HG03135 (cell line): ENCODE measurements around the gene STIL.
"Not testable (repeated sequence)": the region's sequence is repeated elsewhere in the genome, so short reads cannot be mapped to it uniquely, and the experiment has no call there.

ENCODE experiments used
- ATAC-seq: cut with Tn5 transposase; IDR thresholded peaks from one replicate; pipeline ENCODE4 v1.9.1; 2021; ENCODE audit warnings: mild to moderate bottlenecking, moderate library complexity; ENCODE audit not compliant: unreplicated experiment

Gene STIL

GRCh38 chr1:47323599-47324031 lies 9.7 kb upstream of the STIL start:
- ATAC-seq, result no peak

DNA sequence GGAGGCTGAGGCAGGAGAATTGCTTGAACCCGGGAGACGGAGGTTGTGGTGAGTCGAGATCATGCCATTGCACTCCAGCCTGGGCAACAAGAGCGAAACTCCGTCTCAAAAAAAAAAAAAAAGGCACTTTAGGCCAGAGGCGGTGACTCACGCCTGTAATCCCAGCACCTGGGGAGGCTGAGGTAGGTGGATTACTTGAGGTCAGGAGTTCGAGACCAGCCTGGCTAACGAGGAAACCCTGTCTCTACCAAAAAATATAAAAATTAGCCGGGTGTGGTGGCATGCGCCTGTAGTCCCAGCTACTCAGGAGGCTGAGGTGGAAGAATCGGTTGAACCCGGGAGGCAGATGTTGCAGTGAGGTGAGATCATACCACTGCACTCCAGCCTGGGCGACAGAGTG lies 6.0 kb upstream of the STIL start:
- ATAC-seq, result not testable (repeated sequence)

GRCh38 chr1:47317841-47318240 lies 3.9 kb upstream of the STIL start:
- no peak for ATAC-seq

GRCh38 chr1:47309427-47309826 lies 4.5 kb downstream of the STIL start:
- no peak for ATAC-seq

- no peak for ATAC-seq
These were observed 11.5 kb downstream of the STIL start for GRCh38 chr1:47302472-47302871.

DNA sequence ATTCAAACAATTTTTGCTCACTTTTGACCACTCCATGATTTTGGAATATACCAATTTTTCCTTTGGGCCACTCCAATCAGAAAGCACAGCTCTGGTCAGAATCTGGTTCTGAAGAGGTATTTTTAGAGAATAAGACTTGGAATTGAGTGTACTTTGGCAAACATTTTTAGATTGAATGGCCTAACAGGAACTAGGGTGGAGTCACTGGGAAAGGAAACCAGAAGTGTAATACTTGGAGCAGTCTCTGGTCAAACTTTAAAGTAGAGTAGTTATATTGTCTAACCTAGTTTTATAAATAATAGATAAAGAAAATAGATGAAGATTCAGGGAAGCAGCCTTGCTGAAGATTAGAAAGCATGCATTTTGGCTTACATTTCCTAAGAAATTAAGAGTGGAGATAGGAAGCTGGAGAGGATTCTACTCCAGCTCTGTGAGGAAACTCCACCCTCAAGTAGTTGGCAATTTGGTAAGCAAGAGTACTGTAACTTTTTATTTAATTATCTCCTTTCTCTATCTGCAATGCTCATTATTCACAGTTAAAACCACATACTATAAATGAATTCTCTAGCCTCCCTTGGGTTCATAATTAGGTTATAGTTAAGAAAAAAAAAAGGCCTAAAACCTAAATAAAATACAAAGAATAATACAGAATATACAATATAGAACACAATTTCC lies 15.8 kb downstream of the STIL start:
- no peak for ATAC-seq

DNA sequence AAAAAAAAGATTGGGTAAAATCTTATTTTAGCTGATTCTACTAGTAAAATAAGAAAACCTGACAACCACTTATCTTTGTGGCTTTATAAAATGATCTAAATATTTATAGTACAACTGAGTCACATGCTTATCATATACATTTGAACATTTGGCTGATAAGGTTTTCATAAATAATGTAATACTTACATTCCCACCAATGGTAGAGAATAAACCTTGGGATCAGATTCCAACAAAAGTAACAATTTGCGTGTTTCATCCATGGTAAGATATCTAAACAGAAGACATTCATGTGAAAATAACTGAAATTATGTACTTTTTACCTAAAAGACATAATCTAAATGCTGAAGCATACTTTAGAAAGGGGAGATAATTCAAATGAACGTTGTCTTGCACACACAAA lies 18.4 kb downstream of the STIL start:
- ATAC-seq, result no peak

- not testable (repeated sequence) for ATAC-seq
These were observed 19.1 kb downstream of the STIL start for GRCh38 chr1:47294863-47295262.

GRCh38 chr1:47288116-47288515 lies 25.8 kb downstream of the STIL start:
- not testable (repeated sequence) for ATAC-seq

GRCh38 chr1:47280142-47280541 lies 33.8 kb downstream of the STIL start:
- no peak for ATAC-seq

DNA sequence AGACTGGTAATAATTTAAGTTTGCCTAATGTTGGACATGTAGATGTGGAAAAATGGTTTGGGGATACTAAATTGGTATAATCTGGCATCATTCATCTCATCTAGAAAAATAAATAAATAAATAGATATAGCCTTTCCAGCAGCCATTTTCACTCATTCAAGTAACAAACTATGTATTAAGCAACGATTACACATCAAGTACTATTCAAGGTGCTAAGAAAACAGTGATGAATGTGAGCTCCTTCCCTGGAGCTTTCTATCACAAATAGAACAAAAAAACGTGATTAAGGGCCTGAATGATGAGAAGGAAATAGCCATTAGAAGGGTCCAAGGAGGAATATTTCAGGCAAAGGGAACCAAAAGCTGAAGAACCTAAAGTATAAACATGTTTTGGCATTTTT lies 37.1 kb downstream of the STIL start:
- no peak for ATAC-seq

GRCh38 chr1:47275811-47276210 lies 38.1 kb downstream of the STIL start:
- not testable (repeated sequence) for ATAC-seq

DNA sequence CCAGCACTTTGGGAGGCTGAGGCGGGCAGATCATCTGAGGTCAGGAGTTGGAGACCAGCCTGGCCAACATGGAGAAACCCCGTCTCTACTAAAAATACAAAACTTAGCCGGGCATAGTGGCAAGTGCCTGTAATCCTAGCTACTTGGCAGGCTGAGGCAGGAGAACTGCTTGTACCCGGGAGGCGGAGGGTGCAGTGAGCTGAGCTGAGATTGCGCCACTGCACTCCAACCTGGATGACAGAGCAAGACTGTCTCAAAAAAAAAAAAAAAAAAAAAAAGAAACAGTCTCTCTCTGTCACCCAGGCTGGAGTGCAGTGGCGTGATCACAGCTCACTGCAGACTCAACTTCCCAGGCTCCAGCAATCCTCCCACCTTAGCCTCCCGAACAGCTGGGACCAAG lies 48.4 kb downstream of the STIL start:
- not testable (repeated sequence) for ATAC-seq

- no peak for ATAC-seq
These were observed 51.0 kb downstream of the STIL start for GRCh38 chr1:47262787-47263413.

DNA sequence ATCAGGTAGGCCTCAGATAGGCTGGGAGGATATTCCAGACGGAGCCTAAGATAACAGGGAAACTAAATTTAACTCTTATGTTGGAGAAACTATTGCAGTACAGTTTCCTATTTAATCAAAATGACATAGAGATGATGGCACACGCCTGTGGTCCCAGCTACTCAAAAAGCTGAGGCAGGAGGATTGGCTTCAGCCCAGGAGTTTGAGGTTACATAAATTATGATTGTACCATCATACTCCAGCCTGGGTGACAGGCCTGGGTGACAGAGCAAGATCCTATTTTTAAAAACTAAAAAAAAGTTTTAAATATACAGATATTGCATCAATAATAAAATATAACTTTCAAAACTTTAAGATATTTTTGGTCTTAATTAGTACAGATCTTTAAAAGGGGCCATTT lies 56.7 kb downstream of the STIL start:
- ATAC-seq, result no peak

GRCh38 chr1:47252795-47253194 lies 61.2 kb downstream of the STIL start:
- ATAC-seq, result no peak

DNA sequence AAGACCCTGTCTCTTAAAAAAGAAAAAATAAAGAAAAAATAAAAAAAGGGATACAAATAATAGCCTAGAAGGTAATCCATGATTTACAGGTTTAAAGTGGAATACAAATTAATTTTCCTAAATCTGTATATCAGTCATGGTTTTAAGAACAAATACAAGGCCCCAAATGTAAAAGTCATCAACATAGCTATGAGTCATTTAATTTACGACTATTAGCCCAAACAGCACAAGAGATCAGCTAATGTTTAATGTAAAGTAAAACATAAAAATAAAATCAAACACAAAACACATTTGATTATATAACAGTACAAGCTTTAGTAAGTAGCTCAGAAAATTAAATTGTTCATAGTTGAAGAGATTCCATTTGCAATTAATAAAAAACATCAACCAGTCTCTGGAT lies 61.6 kb downstream of the STIL start:
- no peak for ATAC-seq

DNA sequence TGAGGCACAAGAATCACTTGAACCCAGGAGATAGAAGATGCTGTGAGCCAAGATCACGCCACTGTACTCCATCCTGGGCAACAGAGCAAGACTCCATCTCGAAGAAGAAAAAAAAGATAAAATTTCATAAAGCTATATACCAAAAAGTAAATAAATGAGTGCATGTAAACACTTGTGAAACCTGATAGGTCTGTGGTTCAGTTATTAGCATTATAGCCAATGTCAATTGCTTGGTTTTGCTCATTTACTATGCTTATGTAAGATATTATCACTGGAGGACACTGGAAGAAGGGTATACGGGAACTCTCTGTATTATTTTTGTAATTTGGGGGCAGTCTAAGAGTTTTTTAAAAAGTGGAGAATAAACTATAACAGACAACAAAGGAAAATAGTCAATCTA lies 64.2 kb downstream of the STIL start:
- no peak for ATAC-seq

- no peak for ATAC-seq
These were observed 69.5 kb downstream of the STIL start for GRCh38 chr1:47244339-47244862.

GRCh38 chr1:47243910-47244309 lies 70.0 kb downstream of the STIL start:
- no peak for ATAC-seq

DNA sequence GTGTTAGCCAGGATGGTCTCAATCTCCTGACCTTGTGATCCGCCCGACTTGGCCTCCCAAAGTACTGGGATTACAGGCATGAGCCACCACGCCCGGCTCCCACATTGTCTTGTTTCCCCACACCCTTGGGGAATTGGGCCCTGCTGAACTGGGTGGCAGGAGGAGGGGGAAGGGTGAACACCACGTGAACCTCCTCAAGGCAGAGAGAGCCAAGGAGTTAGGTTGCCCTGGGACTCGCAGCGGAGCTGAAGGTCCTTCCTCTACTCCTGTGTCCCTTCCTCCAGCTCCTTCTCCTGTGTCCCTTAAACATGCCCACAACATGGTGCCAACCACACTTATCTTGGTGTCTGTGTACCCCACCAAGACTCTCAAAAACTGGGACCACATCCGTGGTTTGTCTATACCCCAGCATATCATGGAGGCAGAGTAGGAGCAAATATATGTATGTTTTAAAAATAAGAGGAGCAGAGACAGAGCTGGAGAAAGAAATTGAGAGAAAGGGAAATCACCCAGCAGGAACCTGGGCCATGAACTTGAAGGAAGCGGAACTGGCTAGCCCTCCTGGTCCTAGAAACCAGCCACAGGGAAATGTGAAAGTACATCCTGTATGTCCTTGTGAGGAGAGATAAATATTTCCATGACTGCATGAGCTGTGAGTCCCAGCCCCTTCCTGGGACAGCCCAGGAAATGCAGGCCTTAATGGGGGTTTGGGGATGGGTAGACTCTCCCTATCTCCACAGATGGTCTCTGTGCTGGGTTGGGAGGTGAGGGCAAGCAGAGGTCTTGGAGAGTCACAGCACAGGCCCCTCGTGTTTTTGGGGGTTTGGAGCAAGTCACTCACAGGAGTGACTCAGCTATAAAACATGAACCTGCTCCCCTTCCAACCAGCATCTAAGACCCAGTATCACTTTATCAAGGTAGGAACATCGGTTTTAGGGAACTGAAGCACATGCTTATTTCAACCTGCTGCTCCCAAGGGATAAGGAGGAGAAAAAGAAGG lies 72.5 kb downstream of the STIL start:
- no peak for ATAC-seq
